Fibroblast of the conjunctiva (primary cell): ENCODE results near the gene NACC1.
"Not testable (repeated sequence)": the region's sequence is repeated elsewhere in the genome, so short reads cannot be mapped to it uniquely, and the experiment has no call there.

ENCODE experiments used
- DNase-seq: peaks from one replicate; pipeline ENCODE4 v3.0.0-alpha.2; 2010; ENCODE audit warnings: low read depth

NACC1 gene

DNA sequence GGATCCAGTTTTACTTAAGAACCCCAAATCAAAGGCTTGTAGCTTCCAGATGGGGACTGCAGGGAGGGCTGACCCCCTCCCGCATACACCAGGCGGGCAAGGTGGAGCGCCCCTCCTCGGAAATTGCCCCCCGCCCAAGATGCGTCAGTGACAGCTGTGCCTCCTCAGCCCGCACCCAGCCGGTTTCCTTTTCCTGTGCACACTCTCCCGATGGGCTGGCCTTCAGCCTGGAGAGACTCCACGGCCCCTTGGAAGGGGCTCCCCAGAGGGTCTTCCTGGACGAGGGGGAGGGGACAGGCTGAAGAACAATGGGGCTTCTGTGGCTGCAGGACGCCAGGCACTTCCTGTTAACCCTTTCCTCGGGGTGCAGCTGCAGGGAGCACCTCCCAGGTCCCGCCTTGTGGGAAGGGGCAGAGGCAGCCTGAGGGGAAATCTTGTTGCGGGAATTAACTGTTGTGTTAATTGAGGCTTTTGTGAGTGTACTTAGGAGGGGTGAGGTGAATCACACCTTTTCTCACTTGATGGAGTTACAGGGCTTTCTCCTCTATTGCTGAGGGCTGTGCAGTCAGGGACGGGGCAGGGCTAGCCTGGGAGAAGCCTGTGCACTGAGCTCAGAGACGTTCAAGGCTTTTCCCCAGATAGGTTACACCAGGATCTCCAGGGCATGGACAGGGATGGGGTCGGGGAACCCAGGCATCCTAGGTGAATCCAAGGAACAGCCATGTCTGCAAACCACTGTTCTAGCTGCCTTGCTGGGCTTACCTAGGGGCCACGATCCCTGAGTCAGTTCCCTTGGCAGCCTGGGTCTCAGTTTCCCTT, 46.5 kb downstream of the NACC1 start:
- DNase-seq, result no peak

DNA sequence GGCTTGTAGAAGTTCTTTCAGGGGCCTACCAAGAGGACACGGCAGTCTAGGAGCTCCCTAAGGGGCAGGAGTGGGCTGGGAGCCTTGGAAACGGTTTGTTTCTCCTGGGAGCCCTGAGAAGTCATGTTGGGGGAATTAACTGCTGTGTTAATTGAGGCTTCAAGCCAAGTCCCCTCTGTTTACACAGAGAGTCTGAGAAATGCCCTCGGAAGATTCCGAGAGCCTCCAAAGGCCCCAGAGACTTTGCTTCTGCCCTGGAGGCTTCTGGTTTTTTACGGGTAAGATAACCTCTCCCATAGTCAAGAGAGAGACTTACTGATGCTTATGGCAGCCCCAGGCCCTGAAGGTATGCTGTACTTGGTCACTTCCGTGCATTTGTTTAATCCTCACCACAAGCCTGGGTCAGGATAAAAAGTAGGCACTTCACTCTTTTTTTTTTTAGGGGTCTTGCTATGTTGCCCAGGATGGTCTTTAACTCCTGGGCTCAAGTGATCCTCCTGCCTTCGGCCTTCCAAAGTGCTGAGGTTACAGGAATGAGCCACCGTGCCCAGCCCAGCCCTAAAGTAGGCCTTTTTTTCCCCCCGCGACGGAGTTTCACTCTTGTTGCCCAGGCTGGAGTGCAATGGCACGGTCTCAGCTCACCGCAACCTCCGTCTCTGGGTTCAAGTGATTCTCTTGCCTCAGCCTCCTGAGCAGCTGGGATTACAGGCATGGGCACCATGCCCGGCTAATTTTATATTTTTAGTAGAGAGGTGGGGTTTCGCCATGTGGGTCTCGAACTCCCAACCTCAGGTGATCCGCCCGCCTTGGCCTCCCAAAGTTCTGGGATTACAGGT, 47.3 kb downstream of the NACC1 start:
- no peak for DNase-seq

- not testable (repeated sequence) for DNase-seq
These were observed 48.1 kb downstream of the NACC1 start for GRCh38 chr19:13166151-13166550.

DNA sequence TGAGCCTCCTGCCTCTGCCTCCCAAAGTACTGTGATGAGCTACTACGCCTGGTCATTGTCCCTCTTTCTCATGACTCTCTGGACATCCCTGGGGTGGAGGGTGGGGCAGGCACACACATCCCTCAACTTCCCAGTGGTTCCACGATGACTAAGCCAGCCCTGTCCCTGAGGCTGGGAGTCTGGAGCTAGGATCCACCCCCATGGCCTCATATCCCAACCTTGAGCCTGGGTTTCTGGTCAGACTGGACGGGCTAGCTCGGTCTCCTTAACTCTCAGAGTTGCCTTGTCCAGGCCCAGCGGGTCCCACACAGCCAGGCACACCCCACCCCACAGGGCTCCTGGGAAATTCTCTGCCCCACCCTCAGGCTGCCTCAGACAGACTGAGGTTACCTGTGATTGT, 51.7 kb downstream of the NACC1 start:
- DNase-seq, result no peak

DNA sequence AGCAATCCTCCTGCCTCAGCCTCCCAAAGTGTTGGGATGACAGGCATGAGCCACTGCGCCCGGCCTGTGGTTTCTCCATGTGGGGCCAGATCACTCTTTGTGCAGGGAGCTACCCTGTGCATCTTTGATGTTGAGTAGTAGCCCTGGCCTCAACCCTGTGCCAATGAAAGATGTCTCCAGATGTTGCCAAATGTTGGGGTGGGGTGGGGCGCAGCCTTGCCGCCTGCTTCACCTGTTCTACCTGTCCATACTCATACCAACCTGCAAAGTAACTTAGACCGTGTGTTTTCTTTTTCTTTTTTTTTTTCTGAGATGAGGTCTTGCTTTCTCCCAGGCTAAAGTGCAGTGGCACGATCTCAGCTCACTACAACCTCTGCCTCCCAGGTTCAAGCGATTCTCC, 53.1 kb downstream of the NACC1 start:
- DNase-seq, result no peak

- no peak for DNase-seq
These were observed 54.5 kb downstream of the NACC1 start for GRCh38 chr19:13172346-13173138.

GRCh38 chr19:13173139-13173737, 55.2 kb downstream of the NACC1 start:
- no peak for DNase-seq

- DNase-seq, result no peak
These were observed 58.3 kb downstream of the NACC1 start for GRCh38 chr19:13176345-13176744.

DNA sequence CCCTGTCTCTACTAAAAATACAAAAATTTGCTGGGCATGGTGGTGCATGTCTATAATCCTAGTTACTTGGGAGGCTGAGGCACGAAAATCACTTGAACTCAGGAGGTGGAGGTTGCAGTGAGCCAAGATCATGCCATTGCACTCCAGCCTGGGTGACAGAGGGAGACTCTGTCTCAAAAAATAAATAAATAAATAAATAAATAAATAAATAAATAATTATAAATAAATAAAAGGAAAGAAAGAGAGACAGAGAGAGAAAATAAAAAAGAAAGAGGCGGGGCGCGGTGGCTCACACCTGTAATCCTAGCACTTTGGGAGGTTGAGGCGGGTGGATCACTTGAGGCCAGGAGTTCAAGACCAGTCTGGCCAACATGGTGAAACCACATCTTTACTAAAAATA, 59.5 kb downstream of the NACC1 start:
- DNase-seq, result not testable (repeated sequence)

- DNase-seq, result not testable (repeated sequence)
These were observed 60.2 kb downstream of the NACC1 start for GRCh38 chr19:13178291-13178690.

DNA sequence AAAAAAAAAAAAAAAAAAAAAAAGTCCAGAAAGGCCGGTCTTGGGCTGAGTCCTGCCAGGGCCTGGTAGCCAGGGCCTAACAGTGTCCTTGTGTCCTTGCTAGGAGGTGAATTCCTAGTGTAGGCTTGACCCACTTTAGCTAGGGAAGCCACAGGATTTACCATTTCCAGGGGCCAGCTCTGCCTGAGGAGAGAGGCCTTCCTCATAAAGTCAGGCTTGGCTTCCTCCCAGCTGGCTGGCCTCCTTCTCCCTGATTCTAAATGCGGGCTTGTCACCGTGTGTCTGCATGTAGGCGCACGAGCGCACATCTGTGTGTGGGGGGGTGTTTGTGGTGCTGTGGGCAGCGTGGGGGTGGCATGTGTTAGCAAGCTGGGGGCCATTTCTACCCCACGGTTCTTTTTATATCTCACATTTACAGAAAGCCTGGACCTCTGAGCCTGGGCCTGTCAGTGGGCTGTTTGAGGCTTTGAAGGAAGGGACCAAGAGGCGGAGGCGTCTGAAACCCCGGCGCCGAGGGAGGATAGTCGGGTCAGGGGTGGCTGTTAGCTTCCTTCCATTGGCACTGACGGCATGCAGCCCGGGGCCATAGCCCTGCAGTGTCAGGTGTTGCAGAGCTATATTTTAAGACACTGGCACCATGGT, 63.8 kb downstream of the NACC1 start:
- DNase-seq, result no peak

GRCh38 chr19:13184926-13185325, 66.9 kb downstream of the NACC1 start:
- DNase-seq, result not testable (repeated sequence)

GRCh38 chr19:13185763-13186657, 67.9 kb downstream of the NACC1 start:
- DNase-seq, result not testable (repeated sequence)

GRCh38 chr19:13186688-13187087, 68.6 kb downstream of the NACC1 start:
- not testable (repeated sequence) for DNase-seq

DNA sequence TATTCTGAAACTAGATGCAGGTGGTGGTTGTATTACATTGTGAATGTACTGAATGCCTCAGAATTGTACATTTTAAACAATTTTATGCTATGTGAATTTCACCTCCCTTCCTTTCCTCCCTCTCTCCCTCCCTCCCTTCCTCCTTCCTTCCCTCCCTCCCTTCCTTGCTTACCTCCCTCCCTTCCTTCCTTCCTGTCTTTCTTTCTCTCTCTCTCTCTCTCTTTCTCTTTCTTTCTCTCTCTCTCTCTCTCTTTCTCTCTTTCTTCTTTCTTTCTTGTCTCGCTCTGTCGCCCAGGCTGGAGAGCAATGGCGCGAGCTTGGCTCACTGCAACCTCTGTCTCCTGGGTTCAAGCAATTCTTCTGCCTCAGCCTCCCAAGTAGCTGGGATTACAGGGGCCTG, 69.4 kb downstream of the NACC1 start:
- no peak for DNase-seq

DNA sequence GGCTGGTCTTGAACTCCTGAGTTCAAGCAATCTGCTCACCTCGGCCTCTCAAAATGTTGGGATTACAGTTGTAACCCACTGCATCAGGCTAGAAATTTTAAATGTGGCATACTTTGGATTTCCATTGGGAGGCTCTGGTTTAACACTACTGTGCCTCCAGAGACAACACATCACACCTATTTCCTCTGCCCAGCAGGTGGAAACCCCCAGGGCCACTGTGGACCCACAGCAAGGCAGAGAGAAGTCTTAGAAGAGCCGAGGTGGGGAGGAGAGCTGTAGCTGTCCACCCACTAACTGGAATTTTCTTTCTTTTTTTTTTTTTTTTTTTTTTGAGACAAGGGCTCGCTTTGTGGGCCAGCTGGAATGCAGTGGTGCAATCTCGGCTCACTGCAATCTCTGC, 71.5 kb downstream of the NACC1 start:
- no peak for DNase-seq
